ENCODE results near the gene NUDT2. TPM values are rescaled to one million over a fixed set of nuclear protein-coding genes. Genes with fewer than 3 reads are reported as not detected.

Gene NUDT2
- total RNA-seq, 6 experiments from 2014 or later: 4.9 to 13.7 (median 11.2) TPM

GRCh38 chr9:34380034-34380510, 50.7 kb downstream of the NUDT2 start:
- TF ChIP-seq, protein P1, sequence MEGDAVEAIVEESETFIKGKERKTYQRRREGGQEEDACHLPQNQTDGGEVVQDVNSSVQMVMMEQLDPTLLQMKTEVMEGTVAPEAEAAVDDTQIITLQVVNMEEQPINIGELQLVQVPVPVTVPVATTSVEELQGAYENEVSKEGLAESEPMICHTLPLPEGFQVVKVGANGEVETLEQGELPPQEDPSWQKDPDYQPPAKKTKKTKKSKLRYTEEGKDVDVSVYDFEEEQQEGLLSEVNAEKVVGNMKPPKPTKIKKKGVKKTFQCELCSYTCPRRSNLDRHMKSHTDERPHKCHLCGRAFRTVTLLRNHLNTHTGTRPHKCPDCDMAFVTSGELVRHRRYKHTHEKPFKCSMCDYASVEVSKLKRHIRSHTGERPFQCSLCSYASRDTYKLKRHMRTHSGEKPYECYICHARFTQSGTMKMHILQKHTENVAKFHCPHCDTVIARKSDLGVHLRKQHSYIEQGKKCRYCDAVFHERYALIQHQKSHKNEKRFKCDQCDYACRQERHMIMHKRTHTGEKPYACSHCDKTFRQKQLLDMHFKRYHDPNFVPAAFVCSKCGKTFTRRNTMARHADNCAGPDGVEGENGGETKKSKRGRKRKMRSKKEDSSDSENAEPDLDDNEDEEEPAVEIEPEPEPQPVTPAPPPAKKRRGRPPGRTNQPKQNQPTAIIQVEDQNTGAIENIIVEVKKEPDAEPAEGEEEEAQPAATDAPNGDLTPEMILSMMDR (IDR thresholded peaks at IDR 0.05): no peak
- TF ChIP-seq POLR2A (IDR thresholded peaks at IDR 0.05): no peak
- H3K27me3 ChIP-seq: no peaks in the 10 kb centered on the region
- 22% methylated on average over 11 of the region's 24 CpGs for WGBS (ENCODE audit: insufficient coverage, low coverage, low lambda C conversion rate, missing lambda C conversion rate)
- H3K36me3 ChIP-seq: no peaks in the 10 kb centered on the region
- peak overlapping the region in 1 of 3 donors; percentile 18 for H3K27ac ChIP-seq
- no peaks in the 10 kb centered on the region for H3K9me3 ChIP-seq
- DNase-seq (peak in 2 of 3 donors; percentile 41 to 63), ATAC-seq (no peak)
- peaks cover 0 to 33% (median 5%) of the 10 kb centered on the region in 4 donors for H3K4me1 ChIP-seq
- intact Hi-C loops (cut with DNase I): no loop called here
- peak overlapping the region; percentile 45 to 61 (median 48) for H3K4me3 ChIP-seq

DNA sequence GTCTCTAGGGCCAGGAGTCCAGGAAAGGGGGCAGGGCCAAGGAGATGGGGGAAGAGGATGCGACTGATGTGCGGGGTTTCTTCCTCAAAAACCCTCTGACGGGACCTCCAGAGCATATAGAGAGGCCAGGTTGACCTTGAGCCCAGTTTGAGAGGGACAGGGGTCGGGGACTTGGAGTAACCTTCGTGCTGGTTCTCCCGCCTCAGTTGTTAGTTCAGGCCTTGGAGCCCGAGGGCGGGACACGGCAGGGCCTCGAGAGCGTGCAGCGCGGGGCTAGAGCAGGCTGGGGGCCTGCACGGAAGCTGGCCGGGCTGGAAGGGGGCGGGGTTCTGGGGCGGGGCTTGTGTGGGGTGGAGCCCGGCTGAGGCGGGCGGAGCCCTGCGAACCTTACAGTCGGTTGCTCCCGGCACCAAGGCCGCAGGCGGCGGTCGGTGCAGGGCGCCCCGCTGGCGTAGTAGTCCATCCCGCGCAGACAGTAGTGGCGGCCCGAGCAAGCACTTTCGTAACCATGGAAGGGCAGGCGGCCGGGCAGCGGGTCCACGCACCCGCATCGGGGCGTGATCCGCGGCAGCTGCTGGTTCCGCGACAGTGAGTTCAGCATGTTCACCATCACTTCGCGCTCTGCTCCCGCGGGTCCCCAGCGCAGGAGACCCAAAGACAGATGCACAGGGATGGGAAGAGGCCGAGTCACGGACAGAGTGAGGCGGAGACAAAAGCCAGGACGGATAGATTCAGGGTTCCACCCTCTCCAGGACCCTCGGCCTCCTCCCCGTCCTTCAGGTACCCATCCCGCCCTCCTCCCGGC, 51.3 kb downstream of the NUDT2 start:
- intact Hi-C loops (cut with DNase I): no loop called here
- ATAC-seq: peak; percentile 60 to 68 (median 65)

DNA sequence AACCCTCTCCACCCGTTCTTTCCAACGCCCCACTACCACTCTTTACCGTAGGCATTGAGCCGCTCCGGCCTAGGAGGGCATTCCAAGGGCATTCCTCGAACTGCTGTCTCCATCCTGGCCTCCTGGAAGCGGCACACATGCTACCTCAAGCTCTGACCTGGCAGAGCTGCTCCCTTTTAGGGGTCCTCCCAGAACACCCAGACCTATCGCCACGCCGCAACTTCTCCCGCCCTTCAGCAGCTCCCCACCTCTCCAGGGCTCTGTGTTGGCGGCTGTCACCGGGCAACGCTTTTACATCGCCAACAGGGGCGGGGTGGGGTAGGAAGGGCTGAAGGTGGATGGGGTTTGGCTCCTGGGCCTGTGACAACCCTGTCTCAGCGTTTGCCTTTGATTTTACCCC, 52.0 kb downstream of the NUDT2 start:
- 59% methylated on average over 11 of the region's 17 CpGs for WGBS (ENCODE audit: insufficient coverage, low coverage, low lambda C conversion rate, missing lambda C conversion rate)
- Histone ChIP-seq H3K27me3 (no peaks in the 10 kb centered on the region), H3K27ac (no peak overlapping the region), H3K4me3 (peak overlapping the region; percentile 39 to 61 (median 48)), H3K9me3 (no peaks in the 10 kb centered on the region), H3K4me1 (peaks cover 0 to 22% (median 2%) of the 10 kb centered on the region in 4 donors), H3K36me3 (no peaks in the 10 kb centered on the region)
- no peak for ATAC-seq
- no peak for DNase-seq
- no peak for TF ChIP-seq POLR2A (IDR thresholded peaks at IDR 0.05)
- TF ChIP-seq, protein P1 (IDR thresholded peaks at IDR 0.05): no peak
- intact Hi-C loops (cut with DNase I): no loop called here

More for the DNA sequence above, 51.3 kb downstream of the NUDT2 start:
- no peaks in the 10 kb centered on the region for H3K9me3 ChIP-seq
- peak; percentile 74 for TF ChIP-seq POLR2A (IDR thresholded peaks at IDR 0.05)
- TF ChIP-seq, protein P1 (IDR thresholded peaks at IDR 0.05): no peak
- H3K36me3 ChIP-seq: no peaks in the 10 kb centered on the region
- peak; percentile 86 to 92 (median 89) for DNase-seq
- H3K27me3 ChIP-seq: no peaks in the 10 kb centered on the region
- 8% methylated on average over 5 of the region's 59 CpGs for WGBS (ENCODE audit: insufficient coverage, low coverage, low lambda C conversion rate, missing lambda C conversion rate)
- peak overlapping the region in 1 of 3 donors; percentile 18 for H3K27ac ChIP-seq
- peak overlapping the region; percentile 45 to 61 (median 48) for H3K4me3 ChIP-seq
- peaks cover 0 to 26% (median 2%) of the 10 kb centered on the region in 4 donors for H3K4me1 ChIP-seq

- TF ChIP-seq, protein P1 (IDR thresholded peaks at IDR 0.05): no peak
- no peak for TF ChIP-seq POLR2A (IDR thresholded peaks at IDR 0.05)
- Histone ChIP-seq H3K36me3 (no peaks in the 10 kb centered on the region), H3K27me3 (no peaks in the 10 kb centered on the region), H3K4me3 (no peak overlapping the region), H3K27ac (no peak overlapping the region), H3K9me3 (no peaks in the 10 kb centered on the region), H3K4me1 (peaks cover 0 to 22% (median 2%) of the 10 kb centered on the region in 4 donors)
- WGBS (ENCODE audit: insufficient coverage, low coverage, low lambda C conversion rate, missing lambda C conversion rate): 100% methylated on average over 1 of the region's 5 CpGs
- DNase-seq: no peak
- no peak for ATAC-seq
- intact Hi-C loops (cut with DNase I): no loop called here
These were observed 52.7 kb downstream of the NUDT2 start for GRCh38 chr9:34382054-34382453.
